Activated CD8-positive, alpha-beta T cell treated with anti-CD3 and anti-CD28 coated beads, Interleukin-2, amount 10 ng/mL, durations not matched to agents 7 days and 5 days (primary cell): Measurements from ENCODE around the gene ZNF714. TPM values are rescaled to one million over a fixed set of nuclear protein-coding genes. Genes with fewer than 3 reads are reported as not detected.

Experiments used
- ATAC-seq: fragments of 150-1000 bp; cut with Tn5 transposase; one replicate; pipeline ENCODE4 v1.10.0; 2021; ENCODE audit warnings: moderate library complexity
- CTCF ChIA-PET: fragments of 350-600 bp; sonication (Branson Sonifier 250); formaldehyde crosslinking; loops from one replicate; lab custom pipeline; 2021; ENCODE audit warnings: antibody characterized with exemption; lab: Charles Lee
- POLR2A ChIA-PET: fragments of 350-600 bp; sonication (Branson Sonifier 250); formaldehyde crosslinking; loops from one replicate; lab custom pipeline; 2021; ENCODE audit warnings: antibody characterized with exemption; lab: Charles Lee
- DNase-seq: peaks from one replicate; pipeline ENCODE4 v3.0.0-alpha.2; 2020
- H3K27ac Mint-ChIP-seq: one replicate; pipeline ENCODE4 v1.8.0; 2021; ENCODE audit warnings: mild to moderate bottlenecking, mixed read lengths
- H3K27me3 Mint-ChIP-seq: one replicate; pipeline ENCODE4 v1.8.0; 2021; ENCODE audit warnings: low read depth, mixed read lengths
- H3K36me3 Mint-ChIP-seq: one replicate; pipeline ENCODE4 v1.8.0; 2021; ENCODE audit warnings: low read depth, mixed read lengths
- H3K4me1 Mint-ChIP-seq: one replicate; pipeline ENCODE4 v1.8.0; 2021; ENCODE audit warnings: low read depth, mixed read lengths
- H3K4me3 Mint-ChIP-seq: one replicate; pipeline ENCODE4 v1.8.0; 2021; ENCODE audit warnings: mild to moderate bottlenecking, mixed read lengths
- H3K9me3 Mint-ChIP-seq: one replicate; pipeline ENCODE4 v1.8.0; 2022; ENCODE audit warnings: mixed read lengths; ENCODE audit not compliant: insufficient read depth
- total RNA-seq, 2 experiments: library from RNA; stranded (reverse); gene quantifications; one replicate each; pipeline ENCODE4 v1.2.3, GENCODE V29; 2021

Gene ZNF714
- total RNA-seq, 2 experiments from 2014 or later = 18.5 to 20.0 TPM

DNA sequence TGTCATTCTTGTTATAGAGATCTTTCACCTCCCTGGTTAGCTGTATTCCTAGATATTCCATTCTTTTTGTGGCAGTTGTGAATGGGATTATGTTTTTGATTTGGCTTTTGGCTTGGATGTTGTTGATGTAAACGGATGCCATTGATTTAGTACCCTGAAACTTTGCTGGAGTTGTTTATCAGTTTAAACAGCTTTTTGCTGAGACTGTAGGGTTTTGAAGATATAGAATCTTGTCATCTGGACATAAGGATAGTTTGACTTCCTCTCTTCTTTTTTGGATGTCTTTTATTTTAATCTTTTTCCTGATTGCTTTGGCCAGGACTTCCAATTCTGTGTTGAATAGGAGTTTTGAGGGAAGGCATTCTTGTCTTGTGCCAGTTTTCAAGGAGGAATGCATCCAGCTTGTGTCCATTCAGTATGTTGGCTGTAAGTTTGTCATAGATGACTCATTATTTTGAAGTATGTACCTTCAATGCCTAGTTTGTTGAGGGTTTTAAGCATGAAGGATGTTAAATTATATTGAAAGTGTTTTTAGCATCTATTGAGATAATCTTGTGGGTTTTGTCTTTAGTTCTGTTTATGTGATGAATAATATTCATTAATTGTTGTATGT lies 76.6 kb downstream of the ZNF714 start:
- POLR2A ChIA-PET = no interaction called here
- DNase-seq = no peak
- H3K4me3 Mint-ChIP-seq = no peak overlapping the region
- H3K9me3 Mint-ChIP-seq = peaks cover 27% of the 10 kb centered on the region
- H3K27me3 Mint-ChIP-seq = no peaks in the 10 kb centered on the region
- peaks cover 75% of the 10 kb centered on the region for H3K36me3 Mint-ChIP-seq
- H3K4me1 Mint-ChIP-seq = peaks cover 10% of the 10 kb centered on the region
- CTCF ChIA-PET = no interaction called here
- no peak for ATAC-seq
- no peak overlapping the region for H3K27ac Mint-ChIP-seq

DNA sequence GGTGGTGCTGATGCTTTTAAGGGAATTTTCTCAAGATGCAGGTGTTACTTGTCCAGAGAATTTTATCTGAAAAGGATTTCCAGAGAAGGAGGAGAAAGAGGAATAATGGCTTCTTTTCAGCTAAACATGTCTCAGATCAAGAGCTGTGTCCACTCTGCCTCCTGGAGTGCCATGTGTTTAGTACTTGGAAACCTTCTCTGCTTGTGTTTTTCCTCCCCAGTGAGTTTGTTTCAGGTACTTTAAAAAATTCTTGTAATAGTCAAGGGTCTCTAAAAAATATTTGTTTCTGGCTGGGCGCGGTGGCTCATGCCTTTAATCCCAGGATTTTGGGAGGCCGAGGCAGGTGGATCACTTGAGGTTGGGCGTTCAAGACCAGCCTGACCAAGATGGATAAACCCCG lies 82.5 kb downstream of the ZNF714 start:
- CTCF ChIA-PET = no interaction called here
- H3K27ac Mint-ChIP-seq = no peak overlapping the region
- POLR2A ChIA-PET = interaction anchor here (0.6 to 1.1 kb wide), 2 partner anchors 23 to 136 kb away, joined by 3 read pairs; partner anchors contain the start of gene ZNF431

DNA sequence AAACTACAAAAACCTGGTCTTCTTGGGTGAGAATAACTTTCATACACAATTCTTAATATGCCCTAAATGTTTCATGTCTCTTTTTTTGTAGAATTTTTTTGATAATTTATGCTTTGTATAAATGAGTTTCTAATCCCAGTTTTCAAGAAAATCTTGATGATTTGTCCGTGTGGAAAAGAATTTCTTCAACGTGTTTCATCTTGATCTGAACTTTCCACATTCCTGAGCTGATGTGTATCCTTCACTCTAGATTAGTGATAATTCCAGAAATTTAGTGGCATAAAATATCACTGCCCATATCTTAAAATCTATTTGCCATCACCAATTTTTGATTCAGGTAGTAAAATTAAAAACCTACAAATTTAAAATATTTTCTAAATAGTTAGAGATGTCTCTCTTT lies 84.4 kb downstream of the ZNF714 start:
- H3K36me3 Mint-ChIP-seq = peaks cover 74% of the 10 kb centered on the region
- no peak overlapping the region for H3K4me3 Mint-ChIP-seq

More for the DNA sequence above, 82.5 kb downstream of the ZNF714 start:
- peaks cover 2% of the 10 kb centered on the region for H3K4me1 Mint-ChIP-seq
- H3K4me3 Mint-ChIP-seq = no peak overlapping the region
- DNase-seq = no peak
- no peak for ATAC-seq
- H3K9me3 Mint-ChIP-seq = peaks cover 12% of the 10 kb centered on the region
- no peaks in the 10 kb centered on the region for H3K27me3 Mint-ChIP-seq
- peaks cover 75% of the 10 kb centered on the region for H3K36me3 Mint-ChIP-seq

More for the DNA sequence above, 84.4 kb downstream of the ZNF714 start:
- Mint-ChIP-seq H3K27ac (no peak overlapping the region), H3K4me1 (peaks cover 2% of the 10 kb centered on the region), H3K9me3 (peaks cover 4% of the 10 kb centered on the region), H3K27me3 (no peaks in the 10 kb centered on the region)
- POLR2A ChIA-PET = no interaction called here
- CTCF ChIA-PET = no interaction called here
- ATAC-seq (no peak), DNase-seq (no peak)

Other genes starting within 250 kb of the ZNF714 start
- 10 to 100 TPM; 24.6 to 24.7 TPM for gene ZNF85, start 159.0 kb upstream of the ZNF714 start, total RNA-seq
- 10 to 100 TPM; 22.0 to 25.5 TPM for gene ZNF430, start 61.5 kb upstream of the ZNF714 start, total RNA-seq
- gene ZNF431, start 59.8 kb downstream of the ZNF714 start, total RNA-seq = 10 to 100 TPM; 22.6 to 23.9 TPM
- 10 to 100 TPM; 16.4 to 17.0 TPM for gene ZNF708, start 247.2 kb downstream of the ZNF714 start, total RNA-seq